Measurements from ENCODE around the gene MST1.

DNA sequence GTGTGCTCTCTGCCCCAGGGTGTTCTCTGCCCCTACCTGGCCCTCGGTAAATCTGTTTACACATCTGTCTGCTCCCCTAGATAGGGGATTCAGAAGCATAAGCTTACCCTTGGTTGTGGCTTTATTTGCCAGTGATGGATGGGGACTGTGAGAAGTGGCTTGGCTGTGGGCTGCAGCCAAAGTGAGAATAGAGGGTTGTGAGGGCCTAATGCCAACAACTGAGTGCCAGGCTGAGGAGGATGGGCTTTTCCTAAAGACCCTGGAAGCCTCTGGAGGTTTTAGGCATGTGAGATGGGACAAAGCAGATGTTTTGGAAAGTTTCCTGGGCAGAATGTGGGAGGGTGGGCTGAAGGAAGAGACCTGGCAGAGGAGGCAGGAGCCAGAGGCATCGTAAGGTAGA lies 30.6 kb downstream of the MST1 start:
- TF ChIP-seq POLR2AphosphoS5 (IDR thresholded peaks at IDR 0.05) (no peak), POLR2A (IDR thresholded peaks at IDR 0.05) (no peak), EP300 (IDR thresholded peaks at IDR 0.05) (no peak)
- TF ChIP-seq, protein P1, sequence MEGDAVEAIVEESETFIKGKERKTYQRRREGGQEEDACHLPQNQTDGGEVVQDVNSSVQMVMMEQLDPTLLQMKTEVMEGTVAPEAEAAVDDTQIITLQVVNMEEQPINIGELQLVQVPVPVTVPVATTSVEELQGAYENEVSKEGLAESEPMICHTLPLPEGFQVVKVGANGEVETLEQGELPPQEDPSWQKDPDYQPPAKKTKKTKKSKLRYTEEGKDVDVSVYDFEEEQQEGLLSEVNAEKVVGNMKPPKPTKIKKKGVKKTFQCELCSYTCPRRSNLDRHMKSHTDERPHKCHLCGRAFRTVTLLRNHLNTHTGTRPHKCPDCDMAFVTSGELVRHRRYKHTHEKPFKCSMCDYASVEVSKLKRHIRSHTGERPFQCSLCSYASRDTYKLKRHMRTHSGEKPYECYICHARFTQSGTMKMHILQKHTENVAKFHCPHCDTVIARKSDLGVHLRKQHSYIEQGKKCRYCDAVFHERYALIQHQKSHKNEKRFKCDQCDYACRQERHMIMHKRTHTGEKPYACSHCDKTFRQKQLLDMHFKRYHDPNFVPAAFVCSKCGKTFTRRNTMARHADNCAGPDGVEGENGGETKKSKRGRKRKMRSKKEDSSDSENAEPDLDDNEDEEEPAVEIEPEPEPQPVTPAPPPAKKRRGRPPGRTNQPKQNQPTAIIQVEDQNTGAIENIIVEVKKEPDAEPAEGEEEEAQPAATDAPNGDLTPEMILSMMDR (IDR thresholded peaks at IDR 0.05): no peak

All from suprapubic skin (tissue), 4 donors.